Measurements from ENCODE around the gene PTGDR2.

The PTGDR2 gene

GRCh38 chr11:60873533-60873932 lies 17.8 kb upstream of the PTGDR2 start:
- DNase-seq = no peak

GRCh38 chr11:60872961-60873524 lies 17.3 kb upstream of the PTGDR2 start:
- peak; percentile 83 for DNase-seq

- DNase-seq = no peak
Observed at GRCh38 chr11:60872124-60872960, 16.6 kb upstream of the PTGDR2 start.

- no peak for DNase-seq
Observed at GRCh38 chr11:60871378-60872061, 15.8 kb upstream of the PTGDR2 start.

- DNase-seq = no peak
Observed at GRCh38 chr11:60870733-60871377, 15.1 kb upstream of the PTGDR2 start.

GRCh38 chr11:60870276-60870675 lies 14.5 kb upstream of the PTGDR2 start:
- no peak for DNase-seq

GRCh38 chr11:60869451-60869825 lies 13.7 kb upstream of the PTGDR2 start:
- no peak for DNase-seq

- DNase-seq = no peak
Observed at GRCh38 chr11:60868682-60869450, 13.1 kb upstream of the PTGDR2 start.

- no peak for DNase-seq
Observed at GRCh38 chr11:60867871-60868681, 12.3 kb upstream of the PTGDR2 start.

- DNase-seq = no peak
Observed at GRCh38 chr11:60866911-60867870, 11.4 kb upstream of the PTGDR2 start, which contains the start of gene ZP1. Gene ZP1 (plus strand): TSS chr11:60867542. CDS start chr11:60867562, 20 bp downstream.

- DNase-seq = no peak
Observed at GRCh38 chr11:60864856-60865513, 9.2 kb upstream of the PTGDR2 start.

GRCh38 chr11:60863550-60864521 lies 8.1 kb upstream of the PTGDR2 start:
- no peak for DNase-seq

GRCh38 chr11:60862171-60862570 lies 6.4 kb upstream of the PTGDR2 start:
- DNase-seq = no peak

GRCh38 chr11:60860943-60861342 lies 5.2 kb upstream of the PTGDR2 start:
- DNase-seq = no peak

GRCh38 chr11:60859616-60860250 lies 4.0 kb upstream of the PTGDR2 start:
- DNase-seq = no peak

GRCh38 chr11:60858731-60859464 lies 3.1 kb upstream of the PTGDR2 start:
- DNase-seq = no peak

- no peak for DNase-seq
Observed at GRCh38 chr11:60858236-60858635, 2.5 kb upstream of the PTGDR2 start.

Measured in T1000 (cell line).